Muscle of leg (tissue), 11 donors: ENCODE measurements around the gene RASA3. TPM values are rescaled to one million over a fixed set of nuclear protein-coding genes. Genes with fewer than 3 reads are reported as not detected.

ENCODE experiments used
- DNase-seq: peaks from one replicate; pipeline ENCODE4 v3.0.0; 2013
- H3K27ac ChIP-seq: one replicate; pipeline ENCODE4 v1.5.1; 2013; ENCODE audit warnings: mild to moderate bottlenecking, low read length, control low read depth
- H3K27me3 ChIP-seq: one replicate; pipeline ENCODE4 v1.6.1; 2013; ENCODE audit warnings: low read length; ENCODE audit not compliant: control insufficient read depth, insufficient read depth
- H3K36me3 ChIP-seq: one replicate; pipeline ENCODE4 v1.6.1; 2013; ENCODE audit warnings: low read length; ENCODE audit not compliant: control insufficient read depth, insufficient read depth
- H3K4me1 ChIP-seq: one replicate; pipeline ENCODE4 v1.6.1; 2013; ENCODE audit warnings: low read length; ENCODE audit not compliant: control insufficient read depth, insufficient read depth
- H3K4me3 ChIP-seq: one replicate; pipeline ENCODE4 v1.5.1; 2013; ENCODE audit warnings: low read length, control low read depth
- H3K9me3 ChIP-seq: replicated peaks from 2 replicates; pipeline ENCODE4 v1.6.1; 2013; ENCODE audit warnings: low read depth, low read length; ENCODE audit not compliant: control insufficient read depth
- WGBS: methylation state at CpG from one replicate; pipeline ENCODE4 v1.1.5; 2013; ENCODE audit warnings: missing lambda C conversion rate; ENCODE audit not compliant: insufficient coverage; 5-methylcytosine and 5-hydroxymethylcytosine counted together
- polyA plus RNA-seq, 8 donors: library from polyadenylated mRNA; unstranded; fragments of 120-200 nt; gene quantifications; one replicate each; pipeline versions ENCODE4 v1.2.1 to v1.2.3, GENCODE V29; 2013; ENCODE audit warnings: inconsistent platforms in 1 of 8, low replicate concordance in 1 of 8; ENCODE audit not compliant: insufficient read length in 8 of 8, insufficient read depth in 1 of 8
- total RNA-seq: library from RNA; stranded (reverse); fragments of 120-200 nt; gene quantifications from one replicate; pipeline ENCODE4 v1.2.4, GENCODE V29; 2013

Gene RASA3
- total and polyA plus RNA-seq, 9 donors: 15.9 to 27.2 (median 21.6) TPM

GRCh38 chr13:114096031-114096485 lies 36.4 kb downstream of the RASA3 start:
- Histone ChIP-seq H3K36me3 (no peaks in the 10 kb centered on the region), H3K4me1 (peaks cover 38% of the 10 kb centered on the region), H3K27ac (no peak overlapping the region), H3K27me3 (no peaks in the 10 kb centered on the region), H3K4me3 (no peak overlapping the region), H3K9me3 (peaks cover 18% of the 10 kb centered on the region)
- DNase-seq: no peak
- WGBS: 89% methylated on average over 24 of the region's 24 CpGs

- 82% methylated on average over 4 of the region's 4 CpGs for WGBS
- Histone ChIP-seq H3K4me1 (peaks cover 32% of the 10 kb centered on the region), H3K4me3 (no peak overlapping the region), H3K27me3 (no peaks in the 10 kb centered on the region), H3K9me3 (peaks cover 18% of the 10 kb centered on the region), H3K36me3 (no peaks in the 10 kb centered on the region), H3K27ac (no peak overlapping the region)
- DNase-seq: no peak
These were observed 36.9 kb downstream of the RASA3 start for GRCh38 chr13:114095486-114095885.

- H3K36me3 ChIP-seq: no peaks in the 10 kb centered on the region
- peaks cover 23% of the 10 kb centered on the region for H3K9me3 ChIP-seq
- peaks cover 13% of the 10 kb centered on the region for H3K4me1 ChIP-seq
- H3K27ac ChIP-seq: no peak overlapping the region
- no peak overlapping the region for H3K4me3 ChIP-seq
- no peaks in the 10 kb centered on the region for H3K27me3 ChIP-seq
- DNase-seq: no peak
These were observed 39.3 kb downstream of the RASA3 start for GRCh38 chr13:114093118-114093517.

- Histone ChIP-seq H3K27me3 (no peaks in the 10 kb centered on the region), H3K4me3 (no peak overlapping the region), H3K36me3 (peaks cover under 1% of the 10 kb centered on the region), H3K9me3 (peaks cover 23% of the 10 kb centered on the region), H3K27ac (no peak overlapping the region), H3K4me1 (peaks cover 8% of the 10 kb centered on the region)
- no CpG with 5 or more reads among the region's 3 CpGs for WGBS
- DNase-seq: no peak
These were observed 40.0 kb downstream of the RASA3 start for GRCh38 chr13:114092468-114092867.

- Histone ChIP-seq H3K4me1 (no peaks in the 10 kb centered on the region), H3K36me3 (peaks cover 3% of the 10 kb centered on the region), H3K9me3 (peaks cover 23% of the 10 kb centered on the region), H3K27ac (no peak overlapping the region), H3K4me3 (no peak overlapping the region), H3K27me3 (no peaks in the 10 kb centered on the region)
- 99% methylated on average over 9 of the region's 11 CpGs for WGBS
- no peak for DNase-seq
These were observed 41.9 kb downstream of the RASA3 start for GRCh38 chr13:114090476-114090875.

- DNase-seq: no peak
- 93% methylated on average over 19 of the region's 25 CpGs for WGBS
- H3K27ac ChIP-seq: no peak overlapping the region
These were observed 42.5 kb downstream of the RASA3 start for GRCh38 chr13:114089751-114090400.

GRCh38 chr13:114089341-114089740 lies 43.1 kb downstream of the RASA3 start:
- Histone ChIP-seq H3K4me3 (no peak overlapping the region), H3K4me1 (no peaks in the 10 kb centered on the region), H3K27ac (no peak overlapping the region), H3K27me3 (no peaks in the 10 kb centered on the region), H3K9me3 (peaks cover 23% of the 10 kb centered on the region), H3K36me3 (peaks cover 3% of the 10 kb centered on the region)
- WGBS: 71% methylated on average over 9 of the region's 15 CpGs
- DNase-seq: no peak

More at GRCh38 chr13:114089751-114090400, 42.5 kb downstream of the RASA3 start:
- H3K4me3 ChIP-seq: no peak overlapping the region
- H3K36me3 ChIP-seq: peaks cover 3% of the 10 kb centered on the region
- no peaks in the 10 kb centered on the region for H3K27me3 ChIP-seq
- H3K9me3 ChIP-seq: peaks cover 23% of the 10 kb centered on the region
- H3K4me1 ChIP-seq: no peaks in the 10 kb centered on the region

- peaks cover 23% of the 10 kb centered on the region for H3K9me3 ChIP-seq
- H3K27me3 ChIP-seq: no peaks in the 10 kb centered on the region
- WGBS: 58% methylated on average over 3 of the region's 7 CpGs
- no peak overlapping the region for H3K27ac ChIP-seq
- DNase-seq: no peak
- peaks cover 3% of the 10 kb centered on the region for H3K36me3 ChIP-seq
- no peak overlapping the region for H3K4me3 ChIP-seq
- no peaks in the 10 kb centered on the region for H3K4me1 ChIP-seq
These were observed 43.6 kb downstream of the RASA3 start for GRCh38 chr13:114088863-114089262.

- no peak overlapping the region for H3K4me3 ChIP-seq
- peaks cover 3% of the 10 kb centered on the region for H3K36me3 ChIP-seq
- no peaks in the 10 kb centered on the region for H3K4me1 ChIP-seq
- DNase-seq: no peak
- 87% methylated on average over 3 of the region's 6 CpGs for WGBS
- H3K27me3 ChIP-seq: no peaks in the 10 kb centered on the region
- H3K9me3 ChIP-seq: peaks cover 22% of the 10 kb centered on the region
- no peak overlapping the region for H3K27ac ChIP-seq
These were observed 44.2 kb downstream of the RASA3 start for GRCh38 chr13:114088234-114088633.

GRCh38 chr13:114087430-114087829 lies 45.0 kb downstream of the RASA3 start:
- DNase-seq: no peak
- no peaks in the 10 kb centered on the region for H3K27me3 ChIP-seq
- peaks cover 3% of the 10 kb centered on the region for H3K36me3 ChIP-seq
- H3K4me3 ChIP-seq: no peak overlapping the region
- no peaks in the 10 kb centered on the region for H3K4me1 ChIP-seq
- peaks cover 15% of the 10 kb centered on the region for H3K9me3 ChIP-seq
- H3K27ac ChIP-seq: no peak overlapping the region
- WGBS: 93% methylated on average over 13 of the region's 18 CpGs
